ENCODE results near the gene ALX3.
A peak's percentile ranks its signal among the peaks of the same experiment; 100 is the strongest.

ALX3 gene

GRCh38 chr1:110070671-110071242, at the start of gene ALX3:
Gene ALX3 (minus strand): TSS chr1:110070672. CDS start chr1:110070612, 60 bp downstream.
- DNase-seq = no peak

DNA sequence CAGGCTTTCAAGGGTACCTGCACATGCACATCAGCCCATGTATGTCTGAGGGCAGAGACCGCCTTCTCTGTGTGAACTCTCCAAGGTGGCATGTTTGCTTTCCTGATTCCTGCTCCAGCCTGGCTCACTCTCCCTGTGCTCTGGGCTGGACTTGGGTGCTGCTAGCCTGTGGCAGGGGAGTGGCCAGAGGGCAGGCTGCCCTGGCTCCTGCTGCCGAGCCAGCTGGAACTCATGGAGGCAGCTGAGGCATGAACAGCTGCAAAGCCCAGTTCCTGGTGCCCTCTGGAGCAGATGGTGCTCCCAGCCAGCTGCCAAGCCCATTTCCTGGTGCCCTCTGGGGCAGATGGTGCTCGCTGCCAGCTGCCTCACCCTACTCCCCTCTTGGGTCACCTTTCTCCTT, 49.4 kb upstream of the ALX3 start:
- no peak for DNase-seq

DNA sequence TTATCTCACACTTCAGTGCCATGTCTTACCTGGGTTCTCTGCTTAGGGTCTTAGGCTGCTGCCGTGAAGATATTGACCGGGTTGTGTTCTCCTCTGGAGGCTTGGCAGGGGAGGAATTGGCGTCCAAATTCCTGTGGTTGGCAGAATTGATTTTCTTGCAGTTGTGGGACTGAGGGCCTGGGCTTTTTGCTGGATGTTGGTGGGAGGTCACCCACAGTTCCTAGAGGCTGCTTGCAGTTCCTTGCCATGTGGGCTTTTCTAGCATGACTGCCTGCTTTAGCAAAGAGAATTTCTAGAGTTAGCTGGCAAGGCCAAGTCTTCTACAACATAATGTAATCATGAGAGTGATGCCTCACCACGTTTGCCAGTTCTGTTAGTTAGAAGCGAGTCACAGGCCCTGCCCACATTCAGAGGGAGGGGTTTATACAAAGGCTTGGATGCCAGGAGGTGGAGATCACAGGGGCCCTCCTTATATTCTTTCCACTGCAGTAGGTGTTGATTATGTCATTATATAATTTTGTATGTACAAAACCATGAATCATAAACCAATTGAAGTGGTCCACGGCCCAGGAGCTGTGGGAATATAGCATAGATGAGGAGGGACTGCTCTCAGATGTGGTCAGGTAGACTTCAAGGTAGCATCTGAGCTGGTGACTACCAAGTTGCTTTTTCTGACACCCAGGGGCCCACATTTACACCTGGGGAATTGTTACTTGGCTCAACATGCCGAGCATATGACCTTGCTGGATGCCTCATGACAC, 48.3 kb upstream of the ALX3 start:
- DNase-seq = peak in 1 of 56 donors; percentile 5

DNA sequence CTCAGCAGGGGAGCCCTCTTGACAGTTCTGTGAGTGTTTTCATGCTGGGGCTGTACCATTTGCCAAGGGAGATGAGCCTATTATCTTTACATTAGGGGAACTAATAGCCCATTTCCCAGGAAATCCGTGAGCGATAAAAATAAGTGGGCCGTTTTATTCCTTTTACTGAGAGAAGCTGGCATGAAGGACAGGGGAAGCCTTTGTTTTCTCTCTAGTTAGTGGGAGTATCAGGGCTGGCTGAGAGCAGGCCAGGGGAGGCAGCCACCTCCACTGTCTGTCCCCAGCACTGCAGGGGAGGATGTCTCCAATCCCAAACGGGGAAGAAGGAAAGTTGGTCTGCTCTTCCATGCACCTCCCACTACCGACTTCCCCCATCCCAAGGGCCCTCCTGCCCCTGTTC, 44.3 kb upstream of the ALX3 start:
- no peak for DNase-seq

DNA sequence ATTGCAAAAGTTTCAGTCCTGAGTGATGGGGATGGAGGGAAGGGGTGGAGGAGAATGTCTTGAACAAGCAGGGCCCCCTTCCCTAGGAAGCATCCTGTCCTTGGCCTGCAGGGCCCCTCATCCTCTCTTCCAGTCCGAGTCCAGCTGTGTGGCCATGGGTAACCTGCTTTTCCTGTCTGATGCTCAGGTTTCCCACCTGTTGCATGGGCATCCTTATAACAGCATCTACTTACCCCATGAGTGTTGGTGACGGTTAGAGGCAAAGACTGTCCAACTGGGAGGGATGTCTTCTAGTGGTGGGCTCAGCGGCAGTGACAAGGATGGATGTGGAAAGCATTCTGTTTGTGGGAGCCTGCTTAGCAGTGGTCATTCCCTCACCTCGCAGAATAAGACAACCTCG, 43.7 kb upstream of the ALX3 start:
- no peak for DNase-seq

DNA sequence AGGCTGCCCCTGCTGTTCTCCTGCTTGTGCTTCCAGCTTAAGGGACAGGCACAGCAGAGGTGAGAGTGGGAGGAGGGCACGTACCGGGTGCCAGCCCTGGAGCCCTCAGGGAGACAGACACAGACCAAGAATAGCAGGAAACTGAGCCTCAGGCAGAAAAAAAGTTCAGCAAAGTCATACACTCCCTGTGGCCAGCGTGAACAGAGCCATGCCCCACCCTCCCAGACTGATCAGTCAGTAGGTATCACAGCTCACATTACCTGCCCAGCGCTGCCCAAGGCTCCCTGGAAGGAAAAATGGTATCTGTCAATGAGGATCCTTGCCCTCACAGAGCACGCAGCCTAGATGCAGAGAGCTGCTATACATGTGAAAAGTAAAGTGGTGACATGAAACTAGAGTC, 43.1 kb upstream of the ALX3 start:
- DNase-seq = no peak

DNA sequence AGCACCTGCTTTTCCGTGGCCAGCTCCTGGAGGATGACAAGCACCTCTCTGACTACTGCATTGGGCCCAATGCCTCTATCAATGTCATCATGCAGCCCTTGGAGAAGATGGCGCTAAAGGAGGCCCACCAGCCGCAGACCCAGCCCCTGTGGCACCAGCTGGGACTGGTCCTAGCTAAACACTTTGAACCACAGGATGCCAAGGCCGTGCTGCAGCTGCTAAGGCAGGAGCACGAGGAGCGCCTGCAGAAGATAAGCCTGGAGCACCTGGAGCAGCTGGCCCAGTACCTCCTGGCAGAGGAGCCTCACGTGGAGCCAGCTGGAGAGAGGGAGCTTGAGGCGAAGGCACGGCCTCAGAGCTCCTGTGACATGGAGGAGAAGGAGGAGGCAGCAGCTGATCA, 42.2 kb upstream of the ALX3 start:
- DNase-seq = no peak

DNA sequence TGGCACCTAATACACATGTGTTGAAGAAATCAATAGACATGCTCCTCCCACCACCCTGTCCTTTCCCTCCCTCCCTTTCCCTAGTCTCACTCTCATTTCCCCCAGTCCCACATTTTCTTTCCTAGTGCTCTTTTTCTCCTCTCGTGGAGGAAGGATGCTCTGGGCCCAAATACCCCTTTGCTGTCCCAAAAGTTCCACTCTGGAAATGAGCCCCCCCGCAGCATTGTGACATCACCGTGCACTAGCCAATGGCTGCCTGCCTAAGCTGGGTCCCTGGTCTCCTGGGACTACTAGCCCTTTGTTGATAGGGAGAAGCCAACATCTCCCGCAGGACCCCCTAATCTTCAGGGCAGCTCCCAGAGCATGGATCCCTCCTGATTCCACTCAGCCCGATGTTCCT, 41.7 kb upstream of the ALX3 start, which contains the start of gene UBL4B:
Gene UBL4B (plus strand): TSS at position 301 of the 400 bp plus-strand sequence. CDS start 92 bp downstream, at position 393.
- no peak for DNase-seq

DNA sequence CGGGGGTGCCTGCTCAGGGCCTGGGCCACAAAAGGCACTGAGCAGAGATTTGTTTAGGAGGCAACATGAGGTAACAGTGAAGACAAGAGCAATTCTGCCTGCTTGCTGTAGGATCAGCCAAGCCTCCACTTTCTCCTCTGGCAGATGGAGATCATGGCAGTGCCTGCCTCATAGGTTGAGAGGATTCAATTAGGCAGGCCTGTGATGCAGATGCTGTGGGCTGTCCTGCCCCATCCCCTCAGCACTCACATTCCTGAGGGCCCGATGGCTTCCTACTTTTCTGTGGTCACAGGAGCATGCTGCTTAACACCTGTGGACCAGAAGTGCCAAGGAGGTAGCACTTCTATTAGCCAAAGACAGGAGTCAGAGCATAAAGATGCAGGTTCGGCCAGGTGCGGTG, 40.6 kb upstream of the ALX3 start:
- no peak for DNase-seq

- no peak for DNase-seq
These were observed 37.5 kb upstream of the ALX3 start for GRCh38 chr1:110107867-110108469.

- DNase-seq = peak in 51 of 56 donors; percentile 3 to 77 (median 42)
These were observed 35.8 kb upstream of the ALX3 start for GRCh38 chr1:110106013-110106941.

DNA sequence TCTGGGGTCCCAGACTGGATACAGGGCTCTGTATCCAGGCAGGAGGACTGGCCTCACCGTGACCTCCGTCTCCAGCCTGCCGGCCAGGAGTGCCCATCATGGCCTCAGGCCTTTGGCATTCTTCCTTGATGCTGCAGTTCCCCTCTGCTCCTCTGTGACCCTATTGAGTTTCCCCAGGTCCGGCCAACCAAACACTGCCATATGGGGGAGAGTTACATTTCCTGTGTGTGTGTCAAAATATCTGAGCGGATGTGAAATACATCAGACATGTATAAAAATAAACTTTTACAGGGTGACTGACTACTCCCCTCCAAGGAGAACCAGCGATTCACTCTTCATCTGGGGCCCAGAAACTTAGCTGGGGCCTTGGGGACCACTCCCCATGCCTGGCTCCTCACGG, 31.6 kb upstream of the ALX3 start:
- no peak for DNase-seq

GRCh38 chr1:110100335-110100734, 29.9 kb upstream of the ALX3 start:
- DNase-seq = no peak

DNA sequence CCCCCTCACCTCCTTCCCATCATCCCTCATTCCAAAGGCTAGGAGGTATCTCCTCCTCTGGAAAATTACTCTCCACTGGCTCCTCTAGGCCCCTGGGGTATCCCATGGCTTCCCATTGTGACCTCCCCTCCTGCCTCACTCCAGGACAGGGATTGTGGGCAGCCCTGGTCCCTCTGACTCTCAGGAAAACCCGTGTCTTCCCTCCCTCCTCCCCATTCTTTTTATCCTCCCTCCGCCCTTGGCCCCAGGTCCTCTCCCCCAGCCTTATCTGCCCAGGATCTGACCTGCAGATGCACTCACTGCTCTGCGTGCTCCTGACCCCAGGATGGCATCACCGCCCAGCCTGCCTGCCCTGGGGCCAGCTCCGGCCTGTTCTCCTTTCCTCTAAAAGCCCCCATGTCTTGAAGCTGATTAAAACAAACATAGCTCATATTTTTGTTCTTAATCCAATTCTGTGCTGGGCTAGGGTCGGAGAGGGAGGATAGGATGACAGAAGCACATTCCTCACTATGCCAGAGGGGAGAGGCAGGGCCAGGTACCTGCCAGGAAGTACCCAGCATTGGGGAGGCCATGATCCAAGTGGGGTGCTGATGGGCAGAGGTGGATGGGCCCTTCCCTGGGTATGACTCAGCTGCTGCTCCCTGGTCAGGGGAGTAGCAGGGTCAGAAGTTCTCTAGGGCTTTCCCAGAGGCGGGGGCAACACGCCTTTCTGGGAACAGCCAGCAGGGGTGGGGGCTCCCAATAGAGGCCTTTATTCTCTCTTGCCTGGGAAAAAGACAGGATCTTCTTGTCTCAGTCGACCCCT, 28.0 kb upstream of the ALX3 start:
- DNase-seq = no peak

DNA sequence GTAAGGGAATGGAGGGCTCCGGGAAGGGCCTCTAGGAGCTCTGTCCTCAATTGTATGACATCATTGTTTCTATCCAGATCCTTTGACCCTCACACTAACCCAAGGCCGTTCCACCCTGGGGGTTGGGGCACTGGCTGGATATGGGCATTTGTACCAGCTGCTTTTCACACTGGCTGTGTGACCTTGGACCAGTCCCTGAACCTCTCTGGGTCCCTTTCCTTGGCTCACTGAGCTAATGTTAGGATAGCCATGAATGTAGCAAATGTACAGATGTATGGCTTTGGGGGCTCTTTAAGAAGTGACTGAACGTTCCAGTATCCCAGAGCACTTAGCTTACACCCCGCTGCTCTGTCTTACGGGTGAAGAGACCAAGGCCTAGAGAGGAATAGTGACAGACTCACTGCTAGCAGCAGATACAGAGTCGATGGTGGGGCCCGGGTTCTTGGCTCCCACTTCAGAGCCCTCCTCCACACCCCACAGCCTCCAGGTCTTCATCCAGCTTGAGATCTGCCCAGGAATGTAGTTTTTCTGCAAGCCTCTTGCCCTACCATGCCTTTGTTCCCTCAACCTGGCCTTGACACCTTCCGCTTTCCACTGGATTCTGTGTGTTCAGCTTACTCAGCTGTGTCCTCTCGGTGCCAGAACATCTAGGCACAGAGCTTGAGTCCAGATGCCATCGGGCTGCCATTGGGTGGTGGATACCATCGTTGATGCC, 27.2 kb upstream of the ALX3 start:
- DNase-seq = no peak

- no peak for DNase-seq
These were observed 24.6 kb upstream of the ALX3 start for GRCh38 chr1:110094931-110095654.

DNA sequence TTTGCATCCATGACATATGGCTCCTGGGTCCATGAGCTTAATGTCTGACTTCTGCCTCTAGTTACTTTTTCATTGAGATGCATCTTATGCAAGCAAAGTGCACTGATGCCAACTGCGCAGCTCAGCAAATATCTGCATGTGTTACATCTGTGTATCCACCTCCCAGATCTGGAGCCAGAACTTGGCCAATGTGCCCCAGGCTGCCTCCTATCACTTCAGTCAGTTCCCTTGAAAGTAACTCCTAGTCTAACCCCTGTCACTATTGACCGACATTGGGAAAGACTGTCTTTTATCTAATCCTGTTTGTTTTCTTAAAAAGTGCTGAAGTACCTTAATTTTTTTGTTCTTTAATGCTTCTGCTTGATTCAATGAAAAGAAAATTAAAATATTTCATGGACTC, 22.5 kb upstream of the ALX3 start:
- DNase-seq = no peak

DNA sequence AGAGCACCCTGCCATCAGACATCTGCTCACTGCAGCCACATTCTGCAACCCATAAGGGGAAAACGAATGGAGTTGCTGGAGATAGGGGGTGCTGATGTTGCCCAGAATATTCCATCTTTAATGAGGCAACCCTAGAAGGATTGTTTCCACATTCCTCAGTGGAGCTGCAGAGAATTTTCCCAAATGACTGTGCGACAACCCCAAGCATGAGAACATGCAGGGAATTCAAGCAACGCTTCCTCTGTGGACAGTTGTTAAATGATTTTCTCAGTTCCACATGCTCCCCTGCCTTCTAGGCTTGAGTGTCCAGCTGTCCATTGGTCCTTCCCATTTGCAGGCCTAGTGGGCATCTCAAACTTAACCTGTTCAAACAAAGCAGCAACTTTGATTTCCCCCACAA, 21.3 kb upstream of the ALX3 start:
- no peak for DNase-seq

DNA sequence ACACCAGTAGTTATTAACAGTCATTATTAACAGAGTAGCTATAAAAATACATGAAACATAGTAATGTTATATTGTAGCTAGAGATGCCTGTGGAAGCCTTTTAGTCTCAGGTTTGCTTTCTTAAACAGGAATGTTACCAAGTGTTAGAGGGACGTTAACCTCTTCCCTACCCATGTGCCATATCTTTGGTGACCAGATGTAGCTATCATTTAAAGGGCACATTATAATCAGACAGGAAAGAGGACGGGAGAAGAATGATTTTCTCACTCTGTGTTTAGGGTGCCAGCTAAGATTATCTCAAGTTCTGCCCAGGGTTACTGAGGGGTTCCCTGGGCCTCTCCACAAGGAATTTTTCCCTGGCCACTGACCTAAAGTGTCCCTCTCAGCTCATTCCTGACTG, 20.9 kb upstream of the ALX3 start:
- DNase-seq = no peak

All from nucleus accumbens (tissue), 56 donors.